ENCODE measurements around the gene RNF111. TPM values are rescaled to one million over a fixed set of nuclear protein-coding genes. Genes with fewer than 3 reads are reported as not detected.

RNF111 gene
- total and polyA plus RNA-seq, 10 of the 15 experiments (the other 5 are each of a cell fraction or from before 2014, with no cell fraction given): 8.6 to 34.7 (median 15.7) TPM

DNA sequence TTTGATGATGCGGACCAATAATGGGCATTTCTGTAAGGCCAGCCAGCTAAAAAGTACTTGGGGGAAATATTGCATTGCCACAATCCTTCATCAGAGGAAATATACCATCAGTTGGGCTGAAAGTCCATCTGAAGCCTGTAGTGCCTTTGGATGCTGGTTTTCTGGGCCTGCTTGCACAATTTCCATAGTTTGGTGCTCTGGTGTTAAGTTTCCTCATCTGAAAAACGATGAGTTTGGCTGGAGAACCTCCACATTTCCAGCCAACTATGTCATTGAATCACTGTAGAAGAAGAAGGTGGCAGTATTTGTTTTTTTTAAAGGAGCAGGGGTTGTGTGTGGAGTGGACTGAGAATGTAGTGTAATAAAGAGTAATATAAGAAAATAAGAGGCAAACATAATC, 127.6 kb downstream of the RNF111 start:
- in situ Hi-C loops (cut with MboI): no loop called here
- SMC1A ChIA-PET (ENCODE audit: uncharacterized antibody, unreplicated experiment): interaction anchor here (3.3 kb wide), 1 partner anchor 8 kb away, joined by 11 read pairs; no protein-coding TSS in a partner anchor
- POLR2A ChIA-PET: no interaction called here
- Histone ChIP-seq H3K4me3 (no peak overlapping the region), H3K4me2 (ENCODE audit: control insufficient read depth, insufficient read depth) (no peak overlapping the region), H3K79me2 (ENCODE audit: control insufficient read depth, insufficient read depth, low read length) (no peaks in the 10 kb centered on the region; the same call in none of the 2 replicates), H2AFZ (ENCODE audit: control insufficient read depth, low read depth, low read length) (no peak overlapping the region), H3K36me3 (ENCODE audit: control insufficient read depth in 2 of 2, insufficient read depth in 2 of 2, low read length in 1 of 2) (peaks cover 19 to 46% of the 10 kb centered on the region in 2 experiments), H3K9ac (ENCODE audit: control insufficient read depth, insufficient read depth, low read length) (no peak overlapping the region), H3K27me3 (replicated peaks in 1 of 2; ENCODE audit: control insufficient read depth in 2 of 2, insufficient read depth in 2 of 2, low read length in 1 of 2) (no peaks in the 10 kb centered on the region), H3K4me1 (ENCODE audit: control insufficient read depth, insufficient read depth, low read length) (no peaks in the 10 kb centered on the region), H3K27ac (ENCODE audit: control insufficient read depth, insufficient read depth) (no peak overlapping the region), H4K20me1 (ENCODE audit: control insufficient read depth, insufficient read depth) (no peaks in the 10 kb centered on the region), H3K9me3 (replicated peaks; ENCODE audit: control insufficient read depth, insufficient read depth, low read length) (no peaks in the 10 kb centered on the region)
- no peak for ATAC-seq
- RAD21 ChIA-PET (ENCODE audit: unreplicated experiment): no interaction called here
- 100% methylated on average over 2 of the region's 2 CpGs for WGBS (ENCODE audit: insufficient coverage, insufficient replicate concordance, low lambda C conversion rate, missing lambda C conversion rate)
- no peak for DNase-seq (ENCODE audit: low read depth, low spot score)
- no peak for FAIRE-seq
- CTCF ChIA-PET: no interaction called here
- intact Hi-C loops (cut with micrococcal nuclease; ENCODE audit: unreplicated experiment): no loop called here
- no peak for TF ChIP-seq IRF4 (IDR thresholded peaks at IDR 0.05; ENCODE audit: low read depth, low read length)
- no peak for TF ChIP-seq BACH1 (IDR thresholded peaks at IDR 0.05; ENCODE audit: borderline replicate concordance)
- TF ChIP-seq CHD4 (IDR thresholded peaks at IDR 0.05): no peak
- TF ChIP-seq, protein P1, sequence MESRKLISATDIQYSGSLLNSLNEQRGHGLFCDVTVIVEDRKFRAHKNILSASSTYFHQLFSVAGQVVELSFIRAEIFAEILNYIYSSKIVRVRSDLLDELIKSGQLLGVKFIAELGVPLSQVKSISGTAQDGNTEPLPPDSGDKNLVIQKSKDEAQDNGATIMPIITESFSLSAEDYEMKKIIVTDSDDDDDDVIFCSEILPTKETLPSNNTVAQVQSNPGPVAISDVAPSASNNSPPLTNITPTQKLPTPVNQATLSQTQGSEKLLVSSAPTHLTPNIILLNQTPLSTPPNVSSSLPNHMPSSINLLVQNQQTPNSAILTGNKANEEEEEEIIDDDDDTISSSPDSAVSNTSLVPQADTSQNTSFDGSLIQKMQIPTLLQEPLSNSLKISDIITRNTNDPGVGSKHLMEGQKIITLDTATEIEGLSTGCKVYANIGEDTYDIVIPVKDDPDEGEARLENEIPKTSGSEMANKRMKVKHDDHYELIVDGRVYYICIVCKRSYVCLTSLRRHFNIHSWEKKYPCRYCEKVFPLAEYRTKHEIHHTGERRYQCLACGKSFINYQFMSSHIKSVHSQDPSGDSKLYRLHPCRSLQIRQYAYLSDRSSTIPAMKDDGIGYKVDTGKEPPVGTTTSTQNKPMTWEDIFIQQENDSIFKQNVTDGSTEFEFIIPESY (IDR thresholded peaks at IDR 0.05): no peak
- no peak for TF ChIP-seq POLR2A (IDR thresholded peaks at IDR 0.05; ENCODE audit: low read depth, low read length)
- TF ChIP-seq GABPA (IDR thresholded peaks at IDR 0.05; ENCODE audit: low read depth): no peak
- TF ChIP-seq SIN3A (IDR thresholded peaks at IDR 0.05; ENCODE audit: low read depth, low read length): no peak
- no peak for TF ChIP-seq EP300 (IDR thresholded peaks at IDR 0.05; ENCODE audit: borderline replicate concordance in 1 of 2, control insufficient read depth in 1 of 2, low read depth in 2 of 2, low read length in 2 of 2)
- no peak for TF ChIP-seq RCOR1 (conservative IDR thresholded peaks at IDR 0.05; ENCODE audit: low read depth, low read length)
- TF ChIP-seq EED (IDR thresholded peaks at IDR 0.05; ENCODE audit: low read depth): no peak
- no peak for TF ChIP-seq ZNF24 (IDR thresholded peaks at IDR 0.05)
- TF ChIP-seq, protein P2, sequence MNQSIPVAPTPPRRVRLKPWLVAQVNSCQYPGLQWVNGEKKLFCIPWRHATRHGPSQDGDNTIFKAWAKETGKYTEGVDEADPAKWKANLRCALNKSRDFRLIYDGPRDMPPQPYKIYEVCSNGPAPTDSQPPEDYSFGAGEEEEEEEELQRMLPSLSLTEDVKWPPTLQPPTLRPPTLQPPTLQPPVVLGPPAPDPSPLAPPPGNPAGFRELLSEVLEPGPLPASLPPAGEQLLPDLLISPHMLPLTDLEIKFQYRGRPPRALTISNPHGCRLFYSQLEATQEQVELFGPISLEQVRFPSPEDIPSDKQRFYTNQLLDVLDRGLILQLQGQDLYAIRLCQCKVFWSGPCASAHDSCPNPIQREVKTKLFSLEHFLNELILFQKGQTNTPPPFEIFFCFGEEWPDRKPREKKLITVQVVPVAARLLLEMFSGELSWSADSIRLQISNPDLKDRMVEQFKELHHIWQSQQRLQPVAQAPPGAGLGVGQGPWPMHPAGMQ (IDR thresholded peaks at IDR 0.05; ENCODE audit: borderline replicate concordance): no peak
- no TSS peak for BruUV-seq (replicated peaks)

All from GM12878 (cell line).